Retinal pigment epithelial cell (primary cell): ENCODE results near the gene CAV1.
"Not testable (repeated sequence)": the region's sequence is repeated elsewhere in the genome, so short reads cannot be mapped to it uniquely, and the experiment has no call there.

Source experiments
- DNase-seq: peaks from one replicate; pipeline ENCODE4 v3.0.0-alpha.2; 2010; ENCODE audit warnings: low read depth
- H3K4me3 ChIP-seq: 2 replicates; pipeline ENCODE4 v1.5.1; 2011; ENCODE audit warnings: mild to moderate bottlenecking, low read length, control low read depth, moderate library complexity
- CTCF ChIP-seq: conservative IDR thresholded peaks from 2 replicates; pipeline ENCODE4 v1.5.1; 2011; ENCODE audit warnings: low read depth, low read length, control low read depth, inconsistent platforms

CAV1 gene

GRCh38 chr7:116579835-116580234 is 55.0 kb downstream of the CAV1 start:
- DNase-seq: no peak
- H3K4me3 ChIP-seq: no peak overlapping the region
- no peak for TF ChIP-seq CTCF

- no peak overlapping the region for H3K4me3 ChIP-seq
- peak; percentile 32 for TF ChIP-seq CTCF
- no peak for DNase-seq
These were observed 57.4 kb downstream of the CAV1 start for GRCh38 chr7:116582164-116582732.

- H3K4me3 ChIP-seq: no peak overlapping the region
- TF ChIP-seq CTCF: no peak
- DNase-seq: no peak
These were observed 58.1 kb downstream of the CAV1 start for GRCh38 chr7:116582806-116583444.

- no peak overlapping the region for H3K4me3 ChIP-seq
- no peak for TF ChIP-seq CTCF
- DNase-seq: no peak
These were observed 58.8 kb downstream of the CAV1 start for GRCh38 chr7:116583653-116584052.

GRCh38 chr7:116584721-116585120 is 59.9 kb downstream of the CAV1 start:
- no peak for DNase-seq
- TF ChIP-seq CTCF: no peak
- no peak overlapping the region for H3K4me3 ChIP-seq

GRCh38 chr7:116585392-116585791 is 60.6 kb downstream of the CAV1 start:
- DNase-seq: no peak
- TF ChIP-seq CTCF: no peak
- no peak overlapping the region for H3K4me3 ChIP-seq

GRCh38 chr7:116585967-116586366 is 61.1 kb downstream of the CAV1 start:
- DNase-seq: no peak
- TF ChIP-seq CTCF: no peak
- H3K4me3 ChIP-seq: no peak overlapping the region

- not testable (repeated sequence) for H3K4me3 ChIP-seq, DNase-seq
These were observed 62.4 kb downstream of the CAV1 start for GRCh38 chr7:116587200-116587599.
